Testis (tissue), 3 donors: ENCODE results near the gene SPACA7. TPM values are rescaled to one million over a fixed set of nuclear protein-coding genes. Genes with fewer than 3 reads are reported as not detected.

Source experiments
- DNase-seq: peaks from one replicate; pipeline ENCODE4 v3.0.0-alpha.2; 2019
- H3K27ac ChIP-seq, 2 donors: fragments of 200-600 bp; sonication (generic); one replicate each; pipeline ENCODE4 v1.5.1; 2019
- H3K27me3 ChIP-seq: fragments of 200-600 bp; sonication (generic); one replicate; pipeline ENCODE4 v1.5.1; 2019
- H3K36me3 ChIP-seq: fragments of 200-600 bp; sonication (generic); one replicate; pipeline ENCODE4 v1.5.1; 2017; ENCODE audit warnings: low read depth; ENCODE audit errors: missing control alignments
- H3K4me1 ChIP-seq: fragments of 200-600 bp; sonication (generic); one replicate; pipeline ENCODE4 v1.5.1; 2019
- H3K4me3 ChIP-seq, 2 donors: fragments of 200-600 bp; sonication (generic); one replicate each; pipeline ENCODE4 v1.5.1; 2017 to 2019
- H3K9me3 ChIP-seq: fragments of 200-600 bp; sonication (generic); one replicate; pipeline ENCODE4 v1.5.1; 2017
- CTCF ChIP-seq, 3 experiments: fragments of 450-650 bp in 2 of 3; fragments of 200-600 bp in 1 of 3; sonication (generic) in 1 of 3; IDR thresholded peaks; one replicate each; pipeline ENCODE4 v1.5.1; 2016 to 2019; ENCODE audit warnings: antibody characterized with exemption in 3 of 3, mild to moderate bottlenecking in 2 of 3, moderate library complexity in 1 of 3
- POLR2A ChIP-seq: fragments of 450-650 bp; IDR thresholded peaks from one replicate; pipeline ENCODE4 v1.6.1; 2017; ENCODE audit warnings: antibody characterized with exemption, mild to moderate bottlenecking, moderate library complexity
- WGBS, 2 donors: methylation state at CpG; one replicate each; pipeline ENCODE4 v1.1.5; 2018; 5-methylcytosine and 5-hydroxymethylcytosine counted together
- intact Hi-C: fragments of 100-400 bp; cut with DNase I; formaldehyde crosslinking; loops from one replicate; pipeline ENCODE4 v1.15.1; 2023; ENCODE audit warnings: low total_unique reads
- polyA plus RNA-seq: library from polyadenylated mRNA; stranded (reverse); fragments of 350-450 nt; fragmentation: Illumina TruSeq; extraction: RNeasy Lipid Tissue Mini Kit (QIAGEN cat#74804); gene quantifications from one replicate; pipeline ENCODE4 v1.2.3, GENCODE V29; 2014; ENCODE audit warnings: low read depth, low replicate concordance; ENCODE audit not compliant: insufficient read depth
- total RNA-seq, 2 donors: library from RNA; depleted of rRNA; stranded (reverse); fragments of >200 nt; gene quantifications; one replicate each; pipeline ENCODE4 v1.2.3, GENCODE V29; 2016

SPACA7 gene
- total and polyA plus RNA-seq, 3 donors from 2014 or later: 27.7 to 97.6 (median 63.0) TPM

DNA sequence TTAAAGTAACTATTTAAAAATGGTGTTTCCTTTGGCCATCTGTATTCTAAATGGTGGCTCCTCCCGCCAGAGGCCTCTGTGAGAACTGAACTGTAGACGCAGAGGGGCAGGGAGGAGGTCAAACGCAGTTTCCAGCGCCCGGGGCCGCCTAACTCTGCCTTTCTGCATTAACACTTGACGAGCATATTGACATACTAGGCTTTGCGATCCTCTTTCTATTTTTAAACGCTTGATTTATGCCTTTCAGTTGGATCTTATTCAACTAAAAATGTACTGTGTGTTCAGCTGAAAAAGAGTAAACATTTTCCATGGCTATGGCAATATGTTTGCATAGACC lies 74.7 kb downstream of the SPACA7 start:
- H3K27ac ChIP-seq: no peak overlapping the region
- TF ChIP-seq POLR2A: no peak
- TF ChIP-seq CTCF (IDR thresholded peaks at IDR 0.05): no peak
- intact Hi-C loops: no loop called here
- H3K27me3 ChIP-seq: no peaks in the 10 kb centered on the region
- DNase-seq: no peak
- H3K4me1 ChIP-seq: no peaks in the 10 kb centered on the region
- H3K36me3 ChIP-seq: no peaks in the 10 kb centered on the region
- 42 to 54% methylated on average over 9 of the region's 9 CpGs for WGBS, 2 donors
- no peak overlapping the region for H3K4me3 ChIP-seq
- no peaks in the 10 kb centered on the region for H3K9me3 ChIP-seq

DNA sequence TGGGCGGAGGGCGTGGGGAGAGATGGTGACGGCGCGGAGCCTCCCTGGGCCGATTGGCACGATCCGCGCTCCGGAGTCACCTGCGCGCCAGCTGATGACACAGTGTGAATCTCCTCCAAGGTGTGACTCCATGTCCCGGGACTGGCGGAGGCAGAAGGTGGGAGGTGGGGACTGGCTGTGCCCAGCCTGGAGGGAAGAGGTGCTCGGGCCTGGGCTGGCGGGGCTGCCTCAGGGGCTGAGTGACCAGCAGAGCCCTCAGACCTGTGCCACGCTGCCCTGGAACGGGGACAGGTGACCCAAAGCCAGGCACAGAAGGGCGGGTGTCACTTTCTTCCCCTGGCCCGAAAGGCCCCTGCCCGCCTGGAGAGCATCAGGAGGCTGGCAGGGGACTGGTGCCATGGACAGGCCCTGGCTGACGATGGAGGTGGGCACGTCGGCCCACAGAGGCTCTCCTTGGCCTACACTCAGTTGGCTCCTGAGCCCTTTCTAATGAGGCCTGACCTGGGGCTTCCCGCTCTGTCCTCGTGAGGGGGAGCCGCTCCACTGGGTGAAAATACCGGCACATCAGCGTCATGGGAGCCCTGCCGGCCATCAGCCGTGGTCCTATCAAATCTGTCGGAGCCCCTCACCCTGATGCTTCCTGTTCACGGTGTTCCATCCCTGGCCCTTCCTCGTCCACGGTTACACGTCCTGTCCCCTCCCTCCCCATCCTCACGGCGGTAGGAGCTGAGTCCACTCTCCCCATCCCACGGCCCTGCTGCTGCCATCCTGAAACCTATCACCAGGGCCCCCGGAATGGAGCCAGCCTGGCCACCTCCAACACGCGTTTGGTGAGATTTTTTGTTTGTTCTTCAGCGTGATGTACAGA lies 75.6 kb downstream of the SPACA7 start:
- DNase-seq: no peak
- no peaks in the 10 kb centered on the region for H3K4me1 ChIP-seq
- H3K27me3 ChIP-seq: no peaks in the 10 kb centered on the region
- no peak overlapping the region for H3K27ac ChIP-seq
- WGBS, 2 donors: 86 to 89% methylated on average over 35 to 43 of the region's 43 CpGs
- no peaks in the 10 kb centered on the region for H3K36me3 ChIP-seq
- TF ChIP-seq CTCF (IDR thresholded peaks at IDR 0.05) (no peak), POLR2A (no peak)
- no peaks in the 10 kb centered on the region for H3K9me3 ChIP-seq
- intact Hi-C loops: no loop called here
- H3K4me3 ChIP-seq: no peak overlapping the region

DNA sequence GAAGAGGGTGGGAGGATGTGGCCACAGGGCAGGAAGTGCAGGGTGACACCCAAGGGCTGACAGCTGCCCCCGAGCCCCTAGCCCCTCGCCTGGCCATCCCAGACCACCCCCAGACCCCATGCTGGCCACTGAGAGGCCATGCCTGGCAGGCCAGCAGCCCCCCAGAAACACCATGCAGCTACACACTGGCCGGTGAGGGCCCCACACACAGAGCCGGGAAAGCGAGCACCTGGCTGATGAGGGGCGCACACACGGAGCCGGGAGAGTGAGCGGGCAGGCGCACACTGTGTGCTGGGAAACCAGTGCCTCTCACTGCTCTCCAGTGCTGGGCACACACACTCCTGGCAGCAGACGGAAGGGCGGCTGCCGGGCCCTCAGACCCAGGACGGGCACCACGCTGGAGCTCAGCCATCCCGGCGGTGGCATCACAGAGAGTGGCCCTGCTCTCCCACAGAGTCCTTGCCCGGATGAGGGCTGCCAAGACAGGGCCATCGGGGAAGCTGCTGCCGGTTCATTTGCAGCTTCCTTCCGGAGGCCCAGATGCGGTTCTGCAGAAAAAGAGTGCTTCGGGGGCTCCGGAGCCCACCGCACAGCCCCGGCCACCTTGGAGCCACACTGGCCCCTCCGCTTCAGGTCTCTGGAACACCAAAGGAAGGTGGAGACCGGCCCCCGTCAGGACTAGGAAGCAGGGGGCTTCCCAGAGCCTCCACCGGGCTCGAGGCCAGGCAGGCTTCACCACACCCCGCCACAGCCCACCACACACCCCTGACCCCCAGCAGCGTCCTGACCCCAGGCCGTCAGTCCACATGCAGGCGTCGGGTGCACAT lies 76.4 kb downstream of the SPACA7 start:
- WGBS, 2 donors: 83 to 98% methylated on average over 16 to 35 of the region's 36 CpGs
- Histone ChIP-seq H3K4me1 (no peaks in the 10 kb centered on the region), H3K36me3 (no peaks in the 10 kb centered on the region), H3K27me3 (no peaks in the 10 kb centered on the region), H3K27ac (no peak overlapping the region), H3K9me3 (no peaks in the 10 kb centered on the region), H3K4me3 (no peak overlapping the region)
- TF ChIP-seq CTCF (IDR thresholded peaks at IDR 0.05) (no peak), POLR2A (no peak)
- intact Hi-C loops: no loop called here
- no peak for DNase-seq

DNA sequence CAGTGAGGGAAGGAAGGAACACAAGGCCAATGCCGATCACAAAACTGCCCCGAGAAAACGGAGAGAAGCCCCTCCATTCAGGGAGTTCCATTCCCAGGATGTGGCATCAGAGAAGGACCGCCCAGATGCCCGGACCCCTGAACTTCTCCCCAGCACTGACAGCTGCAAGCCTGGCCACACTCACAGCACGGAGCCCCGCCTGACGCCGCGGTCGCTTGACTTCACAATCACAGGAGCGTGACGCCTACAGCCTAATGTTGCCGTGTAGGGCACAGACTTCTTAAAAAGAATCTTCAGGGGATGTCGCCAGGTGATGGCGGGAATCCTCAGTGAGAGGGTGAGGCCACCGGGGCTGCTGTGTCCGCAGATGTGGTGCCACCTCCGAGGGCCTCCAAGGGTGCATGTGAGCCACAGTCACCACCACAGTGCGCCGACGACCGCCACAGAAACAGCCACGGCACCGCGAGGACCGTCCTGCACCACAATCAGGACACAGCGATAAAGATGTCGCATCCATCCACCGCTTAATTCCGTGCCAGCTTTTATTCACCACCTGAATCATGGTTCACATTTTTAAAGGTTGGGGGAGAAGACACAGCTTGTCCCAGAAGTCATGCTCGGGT lies 77.2 kb downstream of the SPACA7 start:
- Histone ChIP-seq H3K27ac (no peak overlapping the region), H3K36me3 (no peaks in the 10 kb centered on the region), H3K4me1 (no peaks in the 10 kb centered on the region), H3K4me3 (no peak overlapping the region), H3K27me3 (no peaks in the 10 kb centered on the region), H3K9me3 (no peaks in the 10 kb centered on the region)
- DNase-seq: no peak
- intact Hi-C loops: no loop called here
- 87 to 91% methylated on average over 15 to 32 of the region's 32 CpGs for WGBS, 2 donors
- TF ChIP-seq POLR2A (no peak), CTCF (IDR thresholded peaks at IDR 0.05) (no peak)
